ENCODE measurements around the gene SRD5A3.

- TF ChIP-seq, protein P1, sequence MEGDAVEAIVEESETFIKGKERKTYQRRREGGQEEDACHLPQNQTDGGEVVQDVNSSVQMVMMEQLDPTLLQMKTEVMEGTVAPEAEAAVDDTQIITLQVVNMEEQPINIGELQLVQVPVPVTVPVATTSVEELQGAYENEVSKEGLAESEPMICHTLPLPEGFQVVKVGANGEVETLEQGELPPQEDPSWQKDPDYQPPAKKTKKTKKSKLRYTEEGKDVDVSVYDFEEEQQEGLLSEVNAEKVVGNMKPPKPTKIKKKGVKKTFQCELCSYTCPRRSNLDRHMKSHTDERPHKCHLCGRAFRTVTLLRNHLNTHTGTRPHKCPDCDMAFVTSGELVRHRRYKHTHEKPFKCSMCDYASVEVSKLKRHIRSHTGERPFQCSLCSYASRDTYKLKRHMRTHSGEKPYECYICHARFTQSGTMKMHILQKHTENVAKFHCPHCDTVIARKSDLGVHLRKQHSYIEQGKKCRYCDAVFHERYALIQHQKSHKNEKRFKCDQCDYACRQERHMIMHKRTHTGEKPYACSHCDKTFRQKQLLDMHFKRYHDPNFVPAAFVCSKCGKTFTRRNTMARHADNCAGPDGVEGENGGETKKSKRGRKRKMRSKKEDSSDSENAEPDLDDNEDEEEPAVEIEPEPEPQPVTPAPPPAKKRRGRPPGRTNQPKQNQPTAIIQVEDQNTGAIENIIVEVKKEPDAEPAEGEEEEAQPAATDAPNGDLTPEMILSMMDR (IDR thresholded peaks at IDR 0.05; ENCODE audit: low read depth, low read length): no peak
- TF ChIP-seq EZH2phosphoT487 (IDR thresholded peaks at IDR 0.05; ENCODE audit: low read depth): no peak
Observed at GRCh38 chr4:55337944-55338343, 8.1 kb upstream of the SRD5A3 start.
